Measurements from ENCODE around the gene RUNX2.

Gene RUNX2

GRCh38 chr6:45527210-45527609, 199.1 kb downstream of the RUNX2 start:
- H3K27ac Mint-ChIP-seq = no peak overlapping the region
- peaks cover 0 to 9% of the 10 kb centered on the region in 2 donors for H3K4me1 Mint-ChIP-seq (ENCODE audit: low read depth in 2 of 2)
- DNase-seq (no peak), ATAC-seq (replicated peaks) (no peak)
- peaks cover 4% of the 10 kb centered on the region for H3K36me3 Mint-ChIP-seq (ENCODE audit: insufficient read depth)
- H3K4me3 Mint-ChIP-seq = no peak overlapping the region
- no peaks in the 10 kb centered on the region for H3K27me3 Mint-ChIP-seq
- H3K9me3 Mint-ChIP-seq = no peaks in the 10 kb centered on the region

DNA sequence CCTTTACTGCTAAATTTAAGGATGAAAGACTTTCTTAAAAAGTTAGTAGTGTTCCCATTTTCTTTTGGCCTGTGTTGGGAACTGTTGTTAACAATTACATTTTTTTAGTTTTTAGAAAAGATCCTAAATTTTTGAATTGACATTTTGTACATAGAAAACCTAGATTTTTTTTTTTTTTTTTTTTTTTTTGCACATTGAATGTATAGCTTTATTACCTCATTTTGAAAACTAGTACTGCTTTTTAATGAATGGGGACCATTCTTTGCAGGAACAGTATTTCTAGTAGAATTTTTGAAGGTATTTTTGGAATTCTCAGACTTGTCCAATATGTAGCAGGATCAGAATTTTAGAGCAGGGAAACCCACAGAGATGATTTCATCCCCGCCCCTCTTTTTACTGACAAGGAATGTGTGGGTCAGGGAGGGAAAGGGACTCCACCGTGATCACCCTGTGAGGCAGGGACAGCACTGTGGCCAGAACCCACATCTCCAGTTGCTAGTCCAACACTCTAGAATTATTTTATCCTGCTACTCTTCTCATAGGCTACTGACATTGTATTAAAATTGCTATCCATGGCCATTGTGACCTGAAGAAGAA, 204.0 kb downstream of the RUNX2 start:
- Mint-ChIP-seq H3K4me1 (ENCODE audit: low read depth in 2 of 2) (peaks cover 0 to 13% of the 10 kb centered on the region in 2 donors), H3K9me3 (no peaks in the 10 kb centered on the region), H3K27me3 (peaks cover 0 to 5% of the 10 kb centered on the region in 2 donors), H3K27ac (peak overlapping the region in 1 of 2 donors; percentile 38), H3K4me3 (no peak overlapping the region), H3K36me3 (ENCODE audit: insufficient read depth) (peaks cover 33% of the 10 kb centered on the region)
- no peak for DNase-seq
- no peak for ATAC-seq (replicated peaks)

DNA sequence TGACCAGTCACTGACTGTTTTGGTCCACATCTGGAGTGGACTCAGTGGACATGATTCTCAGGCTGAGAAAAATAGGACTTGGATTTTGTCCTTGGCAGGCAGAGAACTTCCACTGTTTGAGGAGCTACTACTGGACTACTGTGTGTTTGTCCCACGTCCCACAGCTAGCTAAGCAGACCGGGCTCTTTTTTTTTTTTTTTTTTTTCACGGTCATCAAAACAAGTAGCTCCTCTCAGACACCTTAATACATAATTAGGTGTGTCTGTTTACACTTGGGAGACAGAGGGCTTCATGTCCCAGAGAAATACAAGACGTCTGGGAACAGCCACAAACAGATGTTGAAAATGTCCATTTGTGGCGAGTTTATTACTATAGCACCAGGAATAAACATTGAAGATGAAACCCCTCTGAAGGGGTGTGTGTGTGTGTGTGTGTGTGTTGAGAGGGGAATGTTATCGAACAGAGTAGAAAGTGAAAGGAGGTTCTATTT, 204.6 kb downstream of the RUNX2 start:
- Mint-ChIP-seq H3K4me1 (ENCODE audit: low read depth in 2 of 2) (peaks cover 0 to 13% of the 10 kb centered on the region in 2 donors), H3K36me3 (ENCODE audit: insufficient read depth) (peaks cover 35% of the 10 kb centered on the region), H3K27me3 (peaks cover 0 to 5% of the 10 kb centered on the region in 2 donors), H3K27ac (peak overlapping the region in 1 of 2 donors; percentile 38), H3K4me3 (no peak overlapping the region), H3K9me3 (no peaks in the 10 kb centered on the region)
- DNase-seq = no peak
- no peak for ATAC-seq (replicated peaks)

DNA sequence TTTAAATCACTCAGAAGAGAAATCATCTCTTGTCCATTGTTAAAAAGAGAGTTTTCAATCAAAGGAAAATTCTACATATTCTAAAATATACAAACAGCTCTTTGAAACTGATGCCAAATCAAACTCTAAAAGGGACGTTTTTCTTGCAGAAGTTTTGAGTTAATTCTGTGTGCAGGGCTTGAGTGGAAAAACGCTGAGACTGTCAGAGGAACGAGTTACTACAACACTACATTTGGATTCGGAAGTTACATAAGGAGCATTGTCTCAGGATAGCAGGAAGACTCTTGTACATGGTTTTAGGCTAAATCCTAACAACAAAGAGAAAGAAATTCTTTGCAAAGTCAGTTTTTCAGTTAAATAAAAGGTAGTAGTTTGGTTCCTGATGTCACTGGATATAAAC, 205.3 kb downstream of the RUNX2 start:
- H3K27ac Mint-ChIP-seq = peak overlapping the region in 1 of 2 donors; percentile 38
- ATAC-seq (replicated peaks) (no peak), DNase-seq (no peak)
- H3K36me3 Mint-ChIP-seq (ENCODE audit: insufficient read depth) = peaks cover 35% of the 10 kb centered on the region
- peaks cover 0 to 13% of the 10 kb centered on the region in 2 donors for H3K4me1 Mint-ChIP-seq (ENCODE audit: low read depth in 2 of 2)
- H3K27me3 Mint-ChIP-seq = peaks cover 0 to 5% of the 10 kb centered on the region in 2 donors
- H3K4me3 Mint-ChIP-seq = no peak overlapping the region
- no peaks in the 10 kb centered on the region for H3K9me3 Mint-ChIP-seq

DNA sequence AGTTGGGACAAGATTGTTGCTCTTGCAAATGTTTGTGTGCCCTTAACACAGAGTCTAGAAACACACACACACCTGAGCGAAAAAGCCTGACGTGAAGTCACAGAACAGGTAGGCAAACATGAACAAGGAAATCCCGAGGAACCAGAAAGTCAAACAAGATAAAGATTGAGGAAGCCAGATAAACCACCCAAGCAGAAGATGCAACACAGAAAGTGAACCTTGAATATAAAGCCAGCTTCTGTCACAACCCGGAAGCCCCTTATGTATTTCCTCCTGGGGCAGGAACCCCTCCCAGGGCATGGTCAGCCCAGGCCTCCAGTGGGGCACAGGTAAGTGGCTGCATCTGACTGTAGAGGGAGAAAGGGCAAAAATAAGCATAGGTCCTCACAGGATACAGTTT, 207.8 kb downstream of the RUNX2 start:
- Mint-ChIP-seq H3K4me3 (no peak overlapping the region), H3K27ac (no peak overlapping the region)

GRCh38 chr6:45537539-45537938, 209.4 kb downstream of the RUNX2 start:
- Mint-ChIP-seq H3K9me3 (no peaks in the 10 kb centered on the region), H3K4me3 (no peak overlapping the region), H3K27me3 (peaks cover 0 to 2% of the 10 kb centered on the region in 2 donors), H3K36me3 (ENCODE audit: insufficient read depth) (peaks cover 45% of the 10 kb centered on the region), H3K4me1 (ENCODE audit: low read depth in 2 of 2) (peaks cover 5 to 32% of the 10 kb centered on the region in 2 donors), H3K27ac (no peak overlapping the region)
- DNase-seq (no peak), ATAC-seq (replicated peaks) (no peak)

More for the DNA sequence above, 207.8 kb downstream of the RUNX2 start:
- Mint-ChIP-seq H3K9me3 (no peaks in the 10 kb centered on the region), H3K36me3 (ENCODE audit: insufficient read depth) (peaks cover 42% of the 10 kb centered on the region), H3K27me3 (peaks cover 0 to 5% of the 10 kb centered on the region in 2 donors), H3K4me1 (ENCODE audit: low read depth in 2 of 2) (peaks cover 5 to 25% of the 10 kb centered on the region in 2 donors)
- ATAC-seq (replicated peaks) (no peak), DNase-seq (no peak)

DNA sequence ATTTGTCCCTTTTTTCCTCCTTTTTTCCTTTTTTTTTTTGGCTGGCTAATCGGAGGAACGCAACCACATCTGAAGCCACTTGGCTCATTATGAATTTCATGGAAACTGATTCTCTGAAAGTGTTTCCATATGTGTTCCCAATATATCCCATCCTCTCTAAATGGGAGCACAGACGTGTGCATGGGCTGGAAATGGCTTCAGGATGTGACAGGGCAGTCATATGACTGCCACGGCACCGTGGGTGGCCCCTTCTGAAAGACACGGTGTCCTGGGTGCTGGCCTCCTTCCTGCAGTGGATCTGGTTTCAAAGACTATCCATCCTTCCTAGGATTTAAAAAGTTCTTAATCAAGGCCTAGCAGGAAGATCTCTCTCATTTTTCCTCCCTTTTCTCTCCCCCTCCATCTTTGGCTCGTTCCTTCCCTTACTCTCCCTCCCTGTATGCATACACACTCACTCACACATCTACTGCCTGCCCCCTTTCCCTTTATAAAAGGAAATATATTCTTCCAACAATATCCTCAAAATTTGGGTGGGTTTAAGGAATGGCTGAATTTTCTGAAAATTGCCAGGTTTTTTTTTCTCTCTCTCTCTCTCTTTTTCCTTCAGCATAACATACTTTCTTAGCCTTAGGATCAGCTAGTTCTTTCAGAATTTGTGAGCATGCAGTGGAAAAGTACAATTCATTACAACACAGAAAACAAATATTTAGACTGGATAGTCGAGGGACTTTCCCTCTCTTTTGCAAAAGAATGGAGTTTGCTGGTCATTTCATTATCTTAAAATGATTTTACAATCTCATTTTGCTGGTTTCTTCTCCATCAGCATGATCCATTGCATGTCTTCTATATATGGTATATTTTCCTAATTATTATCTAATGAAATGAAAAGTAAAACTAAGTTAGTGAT, 210.8 kb downstream of the RUNX2 start:
- Mint-ChIP-seq H3K36me3 (ENCODE audit: insufficient read depth) (peaks cover 31% of the 10 kb centered on the region), H3K9me3 (no peaks in the 10 kb centered on the region), H3K27ac (peak overlapping the region in 1 of 2 donors; percentile 9), H3K4me1 (ENCODE audit: low read depth in 2 of 2) (peaks cover 5 to 38% of the 10 kb centered on the region in 2 donors), H3K27me3 (no peaks in the 10 kb centered on the region), H3K4me3 (no peak overlapping the region)
- ATAC-seq (replicated peaks) (no peak), DNase-seq (no peak)

DNA sequence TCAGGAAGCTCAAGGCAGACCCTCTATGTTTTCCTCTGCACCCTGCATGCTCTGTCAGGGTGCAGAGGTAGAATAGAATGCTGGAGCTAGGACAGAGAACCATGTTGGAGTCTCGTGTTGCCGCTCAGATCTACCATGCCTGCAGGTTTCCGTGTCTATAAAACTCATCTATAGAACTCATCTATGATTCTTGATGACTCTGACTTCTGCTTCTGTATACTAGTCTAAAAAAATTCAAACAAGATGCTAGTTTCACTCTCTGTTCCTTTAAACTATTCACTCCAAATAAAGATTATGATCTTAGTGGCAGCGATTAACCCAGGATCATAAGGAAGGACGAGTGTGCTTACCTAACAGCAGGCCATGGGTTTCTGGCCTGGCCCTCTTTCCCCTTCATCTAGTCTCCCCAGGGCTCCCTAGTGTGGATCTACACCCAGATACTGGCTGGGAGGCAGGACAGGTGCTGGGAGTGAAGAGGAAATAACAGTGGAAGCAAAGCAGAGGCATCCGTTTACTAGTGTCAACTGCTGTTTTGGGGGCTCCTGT, 212.3 kb downstream of the RUNX2 start:
- Mint-ChIP-seq H3K27ac (peak overlapping the region in 1 of 2 donors; percentile 4), H3K36me3 (ENCODE audit: insufficient read depth) (peaks cover 25% of the 10 kb centered on the region), H3K4me1 (ENCODE audit: low read depth in 2 of 2) (peaks cover 5 to 37% of the 10 kb centered on the region in 2 donors), H3K4me3 (no peak overlapping the region), H3K27me3 (no peaks in the 10 kb centered on the region), H3K9me3 (no peaks in the 10 kb centered on the region)
- ATAC-seq (replicated peaks) (no peak), DNase-seq (no peak)

GRCh38 chr6:45541934-45542333, 213.8 kb downstream of the RUNX2 start:
- Mint-ChIP-seq H3K27ac (peak overlapping the region in 1 of 2 donors; percentile 26), H3K27me3 (no peaks in the 10 kb centered on the region), H3K4me1 (ENCODE audit: low read depth in 2 of 2) (peaks cover 5 to 32% of the 10 kb centered on the region in 2 donors), H3K36me3 (ENCODE audit: insufficient read depth) (peaks cover 21% of the 10 kb centered on the region), H3K9me3 (no peaks in the 10 kb centered on the region), H3K4me3 (no peak overlapping the region)
- no peak for DNase-seq
- ATAC-seq (replicated peaks) = no peak

GRCh38 chr6:45543298-45544235, 215.4 kb downstream of the RUNX2 start:
- H3K4me1 Mint-ChIP-seq (ENCODE audit: low read depth in 2 of 2) = peaks cover 5 to 30% of the 10 kb centered on the region in 2 donors
- no peak overlapping the region for H3K27ac Mint-ChIP-seq
- H3K36me3 Mint-ChIP-seq (ENCODE audit: insufficient read depth) = peaks cover 29% of the 10 kb centered on the region
- no peaks in the 10 kb centered on the region for H3K9me3 Mint-ChIP-seq
- no peak for DNase-seq
- no peaks in the 10 kb centered on the region for H3K27me3 Mint-ChIP-seq
- H3K4me3 Mint-ChIP-seq = no peak overlapping the region
- ATAC-seq (replicated peaks) = no peak

GRCh38 chr6:45545416-45545815, 217.3 kb downstream of the RUNX2 start:
- H3K27me3 Mint-ChIP-seq = no peaks in the 10 kb centered on the region
- H3K4me3 Mint-ChIP-seq = no peak overlapping the region
- peaks cover 0 to 18% of the 10 kb centered on the region in 2 donors for H3K4me1 Mint-ChIP-seq (ENCODE audit: low read depth in 2 of 2)

DNA sequence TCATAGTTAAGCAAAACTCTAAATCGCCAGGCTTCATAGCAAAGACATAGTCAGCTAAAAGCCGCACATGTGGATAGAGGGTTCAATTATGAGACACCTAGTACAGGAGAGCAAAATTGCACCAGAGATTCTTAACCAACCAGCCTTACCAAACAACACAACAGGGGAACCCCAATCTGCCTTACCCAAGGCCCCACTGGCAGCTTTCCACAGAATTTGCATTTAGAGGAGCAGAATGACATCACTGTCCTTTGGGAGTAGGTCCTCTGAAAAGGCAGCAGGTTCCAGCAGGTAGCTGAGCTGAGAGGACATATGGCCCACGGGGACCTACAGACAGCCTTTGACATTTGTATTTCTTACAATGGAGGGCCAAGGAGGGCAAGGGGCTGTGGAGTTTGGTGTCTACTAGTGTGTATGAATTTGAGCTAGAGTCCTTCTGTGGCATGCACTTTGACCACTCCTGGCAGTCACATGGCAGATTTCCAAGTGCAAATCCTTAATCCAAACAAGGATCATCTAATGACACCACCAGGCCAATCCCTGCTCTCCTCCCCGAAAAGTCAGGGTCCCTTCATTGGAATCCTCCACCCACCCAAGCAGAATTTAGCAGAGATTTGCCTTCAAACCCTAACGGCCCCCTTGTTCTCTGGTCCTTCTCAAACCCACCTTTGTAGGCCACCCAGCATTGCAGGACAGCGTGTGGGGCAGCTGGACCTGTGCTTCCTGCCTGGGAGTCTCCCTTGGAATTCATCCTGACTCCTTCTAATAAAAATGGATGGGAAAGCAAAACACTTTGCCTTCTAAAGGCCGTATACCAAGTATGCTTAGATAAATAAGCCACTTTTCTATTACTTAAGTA, 220.8 kb downstream of the RUNX2 start:
- H3K4me3 Mint-ChIP-seq = no peak overlapping the region
- H3K27ac Mint-ChIP-seq = no peak overlapping the region
- peaks cover 26% of the 10 kb centered on the region for H3K36me3 Mint-ChIP-seq (ENCODE audit: insufficient read depth)
- DNase-seq (no peak), ATAC-seq (replicated peaks) (no peak)
- no peaks in the 10 kb centered on the region for H3K27me3 Mint-ChIP-seq
- H3K9me3 Mint-ChIP-seq = no peaks in the 10 kb centered on the region
- peaks cover 0 to 8% of the 10 kb centered on the region in 2 donors for H3K4me1 Mint-ChIP-seq (ENCODE audit: low read depth in 2 of 2)

More at GRCh38 chr6:45545416-45545815, 217.3 kb downstream of the RUNX2 start:
- ATAC-seq (replicated peaks) (no peak), DNase-seq (no peak)
- Mint-ChIP-seq H3K36me3 (ENCODE audit: insufficient read depth) (peaks cover 25% of the 10 kb centered on the region), H3K9me3 (no peaks in the 10 kb centered on the region), H3K27ac (no peak overlapping the region)

Measured in effector memory CD8-positive, alpha-beta T cell (primary cell).